Hippocampal formation (tissue), 2 donors: ENCODE data around the gene IRF2BP1.
"Not testable (repeated sequence)": the region's sequence is repeated elsewhere in the genome, so short reads cannot be mapped to it uniquely, and the experiment has no call there.

ENCODE experiments used
- DNase-seq, 2 donors: peaks; one replicate each; lab custom pipeline; 2025; lab: John Stamatoyannopoulos, UW

IRF2BP1 gene

DNA sequence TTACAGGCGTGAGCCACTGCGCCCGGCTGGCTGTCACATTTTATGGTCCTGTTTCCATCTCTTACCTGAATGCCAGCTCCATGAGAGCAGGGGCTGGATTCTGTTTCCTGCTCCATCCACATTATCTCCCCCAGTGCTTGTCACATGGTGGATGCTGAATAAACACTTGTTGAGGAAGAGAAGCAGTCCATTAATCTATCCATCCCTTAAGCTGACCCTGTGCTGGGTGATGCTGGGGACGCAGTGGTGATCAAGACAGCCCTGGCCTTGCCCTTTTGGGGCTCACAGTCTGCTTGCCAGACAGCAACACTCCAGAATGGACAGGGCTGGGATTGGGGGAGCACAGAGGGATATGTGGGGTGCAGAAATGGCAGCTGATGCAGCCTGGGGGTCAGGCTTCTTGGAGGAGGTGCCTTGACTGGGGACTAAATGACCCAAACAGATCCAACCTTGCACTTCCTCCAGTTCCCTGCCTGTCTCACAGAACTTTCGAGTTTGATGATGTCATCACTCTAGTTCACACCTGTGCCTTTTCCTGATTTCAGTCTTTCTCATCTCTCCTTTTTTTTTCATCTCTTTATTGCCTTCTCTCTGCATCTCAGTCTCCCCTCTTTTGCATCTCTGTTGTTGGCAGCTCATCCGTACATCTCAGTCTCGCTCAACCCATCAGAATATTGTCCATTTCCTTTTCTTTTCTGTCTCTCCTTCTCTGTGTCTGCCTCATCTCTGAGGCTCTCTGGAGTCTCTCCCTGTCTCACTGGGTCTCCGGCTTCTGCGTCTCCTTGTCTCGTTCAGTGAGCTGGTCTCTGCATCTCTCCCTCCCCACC is 4.6 kb downstream of the IRF2BP1 start:
- DNase-seq, result no peak

- no peak for DNase-seq
Observed at GRCh38 chr19:45879971-45880370, 6.0 kb downstream of the IRF2BP1 start.

GRCh38 chr19:45879055-45879454 is 6.9 kb downstream of the IRF2BP1 start:
- no peak for DNase-seq

DNA sequence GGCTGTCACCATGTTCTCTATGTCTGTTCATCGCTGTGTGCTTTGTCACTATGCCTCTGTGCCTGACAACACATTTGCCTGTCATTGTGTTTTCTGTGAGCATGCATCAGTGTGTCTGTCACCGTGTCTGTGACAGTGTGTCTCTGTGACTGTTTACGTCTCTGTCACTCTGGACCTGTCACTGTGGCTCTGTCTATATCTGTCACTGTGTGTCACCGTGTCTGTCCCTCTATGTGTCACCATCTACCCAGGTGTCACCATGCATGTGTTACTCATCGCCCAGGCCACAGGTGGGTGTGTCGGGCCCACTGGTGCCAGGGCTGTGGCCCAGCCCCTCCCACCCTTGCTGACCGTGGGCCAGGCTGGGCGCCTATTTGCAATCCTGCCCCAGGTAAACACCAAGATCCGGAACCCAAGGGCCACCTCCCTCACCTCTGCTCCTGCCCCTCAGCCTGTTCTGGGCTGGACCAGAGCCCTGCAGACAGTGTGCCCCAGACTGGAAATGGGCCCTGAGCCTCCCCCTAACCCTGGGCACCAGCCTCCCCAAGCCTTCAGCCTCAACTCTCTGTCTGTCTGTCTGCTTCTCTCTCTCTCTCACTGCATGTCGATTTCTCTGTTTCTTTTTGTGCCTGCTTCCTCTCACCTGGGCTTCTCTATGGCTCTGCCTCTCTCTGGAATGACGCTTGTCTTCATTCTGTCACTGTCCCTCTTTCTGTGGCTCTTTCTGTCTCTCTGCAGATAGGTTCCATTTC is 7.7 kb downstream of the IRF2BP1 start:
- no peak for DNase-seq

DNA sequence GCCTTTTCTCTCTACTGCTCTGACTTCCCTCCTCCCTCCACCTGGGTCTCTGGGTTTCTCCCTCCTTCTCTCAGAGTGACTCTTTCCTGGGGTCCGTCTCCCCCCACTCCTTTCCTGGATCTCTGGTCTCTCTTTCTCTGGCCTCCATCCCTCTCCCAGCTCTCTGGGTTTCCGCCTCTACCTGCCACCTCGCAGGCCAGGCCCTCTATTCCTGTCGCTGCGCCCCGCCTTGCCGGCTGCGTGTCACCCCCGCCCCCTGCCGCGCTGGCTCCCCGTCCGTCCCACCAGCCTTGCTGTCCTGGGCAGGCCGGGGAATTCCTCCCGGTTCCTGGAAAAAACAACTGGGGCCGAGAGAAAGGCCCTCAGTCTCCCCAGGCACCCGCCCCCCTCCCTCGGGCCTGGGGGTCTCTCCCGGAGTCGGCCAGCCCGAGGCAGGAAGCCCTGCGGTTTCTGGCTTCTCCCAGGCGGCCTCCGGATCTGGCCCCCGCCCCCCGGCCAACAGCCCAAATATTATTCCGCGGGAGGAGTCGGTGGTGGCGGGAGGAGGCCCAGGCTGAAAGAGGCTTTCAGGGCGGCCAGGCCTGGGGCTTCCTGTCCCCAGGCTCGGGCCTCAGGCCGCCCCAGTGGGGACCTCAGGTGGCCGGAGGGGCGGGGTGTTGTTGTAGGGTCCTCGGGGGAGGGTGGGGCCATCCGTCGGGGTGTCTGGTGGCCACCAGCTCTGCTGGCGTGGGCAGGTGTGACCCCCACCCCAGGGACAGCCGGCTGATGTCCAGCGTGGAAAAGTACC is 9.3 kb downstream of the IRF2BP1 start:
- DNase-seq, result no peak

DNA sequence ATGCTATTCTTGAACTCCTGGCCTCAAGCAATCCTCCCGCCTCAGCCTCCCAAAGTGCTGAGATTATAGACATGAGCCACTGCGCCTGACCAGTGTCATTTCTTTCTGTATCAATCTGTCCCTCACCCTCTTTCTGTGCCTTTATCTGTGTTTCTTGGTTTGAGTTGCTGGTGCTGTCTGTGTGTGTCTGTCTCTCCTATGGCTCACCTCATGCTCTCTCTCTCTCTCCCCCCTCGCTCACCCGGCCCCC is 9.9 kb downstream of the IRF2BP1 start:
- DNase-seq, result no peak

DNA sequence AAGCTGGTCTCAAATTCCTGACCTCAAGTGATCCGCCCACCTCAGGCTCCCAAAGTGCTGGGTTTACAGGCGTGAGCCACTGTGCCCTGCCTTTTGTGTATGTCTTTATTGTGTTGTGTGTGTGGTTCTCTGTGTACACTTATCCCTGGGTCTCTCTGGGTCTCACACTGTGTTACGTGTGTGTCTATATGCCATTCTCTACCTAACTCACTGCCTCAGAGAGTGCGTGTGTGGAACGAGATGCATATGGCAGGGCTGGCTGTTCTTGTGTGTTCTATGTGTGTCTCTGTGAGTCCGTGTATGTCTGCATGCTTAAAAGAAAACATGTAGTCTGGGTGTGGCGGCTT is 11.3 kb downstream of the IRF2BP1 start:
- DNase-seq, result no peak

GRCh38 chr19:45873219-45873772 is 12.6 kb downstream of the IRF2BP1 start:
- DNase-seq, result no peak

GRCh38 chr19:45872095-45872919 is 13.6 kb downstream of the IRF2BP1 start:
- no peak for DNase-seq

- no peak for DNase-seq
Observed at GRCh38 chr19:45870798-45871197, 15.1 kb downstream of the IRF2BP1 start.

DNA sequence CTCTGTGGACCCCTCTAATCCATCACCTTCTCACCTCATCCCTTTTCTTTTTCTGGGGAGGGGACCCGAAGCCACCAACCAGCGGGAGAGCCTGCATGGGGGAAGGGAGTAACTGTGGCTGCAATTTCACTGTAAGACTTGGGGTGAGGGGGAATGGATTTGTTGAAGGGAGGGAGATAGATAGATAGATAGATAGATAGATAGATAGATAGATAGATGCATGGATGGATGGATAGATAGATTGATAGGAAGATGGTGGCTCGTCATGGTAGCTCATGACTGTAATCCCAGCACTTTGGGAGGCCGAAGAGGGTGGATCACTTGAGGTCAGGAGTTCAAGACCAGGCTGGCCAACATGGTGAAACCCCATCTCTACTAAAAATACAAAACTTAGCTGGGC is 18.7 kb downstream of the IRF2BP1 start:
- not testable (repeated sequence) for DNase-seq

DNA sequence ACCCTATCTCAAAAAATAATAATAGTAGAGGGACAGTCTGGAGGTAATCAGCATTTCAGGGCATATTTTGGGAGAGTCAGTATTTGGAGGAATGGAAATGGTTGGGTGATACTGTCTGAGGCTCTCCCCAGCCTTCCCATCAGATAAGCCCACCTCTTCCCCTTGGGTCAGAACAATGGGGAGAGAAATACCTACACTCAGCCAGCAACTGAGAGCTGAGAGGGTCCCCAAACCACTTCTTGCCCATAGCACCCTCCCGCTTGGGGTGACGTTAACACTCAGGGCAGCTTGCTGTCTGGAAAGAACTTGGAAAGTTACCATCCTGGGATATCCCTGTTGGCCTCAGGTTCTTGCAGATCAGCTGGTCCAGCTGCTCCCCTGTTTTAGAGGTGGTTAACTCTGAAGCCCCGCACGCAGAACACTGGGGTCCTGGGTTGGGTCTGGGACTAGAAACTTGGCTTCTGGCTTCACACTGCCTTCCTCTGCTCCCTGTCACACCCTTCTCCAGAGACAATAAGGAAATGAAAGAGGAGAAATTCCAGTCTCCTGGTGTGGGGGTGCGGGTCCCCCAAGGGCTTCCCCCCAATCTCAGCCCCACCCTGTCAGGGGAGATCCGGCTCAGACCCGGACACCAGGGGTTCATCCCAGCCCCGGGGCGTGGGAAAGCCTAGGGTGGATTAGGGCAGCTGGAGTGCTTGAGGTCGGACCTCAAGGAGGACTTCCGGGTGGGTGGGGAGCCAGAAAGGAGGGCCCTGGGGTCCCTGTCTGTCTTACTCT is 19.4 kb downstream of the IRF2BP1 start:
- DNase-seq, result no peak

DNA sequence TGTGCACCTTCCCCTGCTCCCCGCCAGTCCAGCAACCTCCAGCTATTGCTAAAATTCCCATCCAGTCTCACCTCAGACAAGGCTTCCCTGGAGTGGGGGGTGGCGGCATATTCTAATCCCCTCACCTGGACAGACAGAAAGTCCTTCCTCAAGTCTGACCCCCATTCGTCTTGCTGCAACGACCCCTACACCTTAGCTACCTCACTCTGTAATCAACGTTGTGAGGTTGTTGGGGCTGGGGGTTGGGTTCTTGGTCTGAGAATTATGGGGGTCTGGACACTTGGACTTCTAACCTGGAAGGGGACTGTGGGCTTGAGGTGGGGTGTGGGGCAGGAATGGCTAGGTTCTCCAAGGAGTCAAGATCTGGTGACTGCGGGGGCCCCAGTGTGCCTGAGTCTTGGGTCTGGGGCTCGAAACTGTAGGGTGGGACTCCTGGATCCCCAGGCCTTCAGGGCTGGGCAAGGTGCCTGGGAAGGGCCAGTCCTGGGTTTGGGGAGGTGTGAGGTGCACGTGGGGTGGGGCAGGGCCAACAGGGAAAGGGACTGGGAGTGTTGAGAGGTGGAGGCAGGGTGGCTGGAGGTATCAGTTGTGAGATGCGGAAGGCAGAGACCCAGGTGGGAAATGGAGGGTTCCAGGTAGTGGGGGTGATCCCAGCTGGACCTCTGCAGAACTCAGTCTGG is 20.5 kb downstream of the IRF2BP1 start:
- no peak for DNase-seq

DNA sequence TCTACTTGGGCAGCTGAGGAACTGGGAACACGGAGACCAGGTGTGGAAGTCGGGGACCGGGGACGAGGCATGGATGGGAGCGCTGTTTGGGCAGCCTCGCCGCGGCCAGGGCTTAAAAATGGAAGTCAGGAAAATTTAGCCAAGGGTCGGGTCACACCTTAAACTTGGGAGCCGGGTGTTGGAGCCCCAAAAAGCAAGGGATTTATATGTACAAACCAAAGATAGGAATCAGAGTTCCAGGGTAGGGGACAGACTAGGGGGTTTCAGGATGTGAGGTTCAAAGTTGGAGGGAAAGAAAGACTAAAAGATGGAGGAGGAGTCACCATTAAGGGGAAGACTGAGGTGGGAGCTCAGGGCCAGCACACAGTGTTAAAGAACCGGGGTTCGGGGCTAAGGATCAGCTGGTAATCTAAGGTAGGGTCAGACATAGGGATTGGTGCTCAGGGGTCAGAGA is 21.3 kb downstream of the IRF2BP1 start:
- no peak for DNase-seq

DNA sequence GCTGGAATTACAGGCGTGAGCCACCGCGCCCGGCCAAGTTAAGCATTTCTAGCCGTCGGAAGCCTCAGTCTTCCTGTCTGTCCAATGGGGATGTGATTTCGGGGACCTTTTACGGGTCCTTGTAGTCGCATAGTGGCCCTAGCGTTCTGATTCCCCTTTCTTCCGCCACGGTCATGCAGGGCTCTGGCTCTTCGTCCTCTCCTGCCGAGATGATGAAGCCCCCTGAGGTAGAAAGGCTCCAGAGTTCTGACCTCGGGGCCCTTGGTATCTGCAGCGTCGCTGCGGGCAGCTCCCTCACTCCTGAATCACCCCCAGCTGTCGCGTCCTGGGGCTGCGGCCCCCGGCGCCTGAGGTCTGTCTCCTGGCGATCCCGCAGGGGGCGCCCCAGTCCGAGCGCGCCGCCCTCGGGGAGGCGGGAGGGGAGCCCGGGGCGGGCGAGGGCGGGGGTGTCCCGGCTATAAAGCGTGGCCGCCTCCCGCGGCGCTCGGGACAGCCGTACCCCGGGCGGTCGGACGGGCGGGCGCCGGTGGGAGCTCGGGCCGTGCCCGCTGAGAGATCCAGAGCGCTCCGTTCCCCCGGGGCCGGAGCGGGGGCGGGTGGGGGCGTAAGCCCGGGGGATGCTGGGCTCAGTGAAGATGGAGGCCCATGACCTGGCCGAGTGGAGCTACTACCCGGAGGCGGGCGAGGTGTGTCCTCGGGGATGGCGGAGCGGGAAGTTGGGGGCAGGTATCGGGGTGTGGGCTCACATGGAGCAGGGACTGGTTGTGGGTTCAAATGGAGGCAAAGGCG is 21.9 kb downstream of the IRF2BP1 start, which contains the start of gene FOXA3:
Gene FOXA3, plus strand, starts transcription at position 487 of the 789 bp plus-strand sequence. Its CDS starts 131 bp downstream, at position 618.
- peak in 1 of 2 donors; percentile 5 for DNase-seq

- no peak for DNase-seq
Observed at GRCh38 chr19:45863335-45863839, 22.6 kb downstream of the IRF2BP1 start.

DNA sequence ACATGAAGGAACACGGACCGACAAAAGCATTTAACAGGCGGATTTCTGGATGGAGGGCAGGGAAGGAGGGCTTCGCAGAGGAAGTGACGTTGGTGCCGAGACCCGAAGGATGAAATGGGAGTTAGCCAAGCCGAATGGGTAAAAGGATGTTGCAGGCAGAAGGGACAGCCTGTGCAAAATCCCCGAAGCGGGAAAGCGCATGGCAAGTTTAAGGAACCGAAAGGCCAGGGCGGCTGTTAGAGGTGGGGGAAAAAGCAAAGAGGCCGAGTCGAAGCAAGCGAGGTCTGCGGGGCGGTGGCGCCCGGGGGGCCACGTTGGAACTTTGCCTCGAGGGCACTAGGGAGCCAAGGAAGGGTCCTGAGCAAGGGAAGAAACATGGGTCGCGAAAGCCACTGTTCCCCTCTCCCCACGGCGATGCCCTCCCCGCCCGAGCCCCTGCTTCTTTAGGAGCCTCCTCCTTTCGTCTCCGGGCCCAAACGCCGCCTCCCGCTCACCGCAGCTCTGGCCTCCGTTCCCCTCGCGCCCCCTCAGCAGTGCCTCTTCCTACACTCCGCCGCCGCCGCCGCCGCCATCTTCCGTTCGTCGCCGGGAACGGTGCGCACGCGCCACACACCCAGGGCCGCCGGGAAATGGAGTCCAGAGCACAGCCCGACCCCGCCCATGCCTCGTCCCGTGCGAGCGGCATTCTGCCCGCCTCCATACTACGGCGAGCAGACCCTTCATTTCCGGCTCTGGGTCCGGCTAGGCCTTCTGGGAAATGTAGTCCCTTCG is 23.2 kb downstream of the IRF2BP1 start, which contains the start of gene SYMPK:
Gene SYMPK, minus strand, starts transcription at position 584 of the 771 bp plus-strand sequence. CDS start 8,652 bp downstream, outside the sequence.
- DNase-seq, result peak; percentile 98

DNA sequence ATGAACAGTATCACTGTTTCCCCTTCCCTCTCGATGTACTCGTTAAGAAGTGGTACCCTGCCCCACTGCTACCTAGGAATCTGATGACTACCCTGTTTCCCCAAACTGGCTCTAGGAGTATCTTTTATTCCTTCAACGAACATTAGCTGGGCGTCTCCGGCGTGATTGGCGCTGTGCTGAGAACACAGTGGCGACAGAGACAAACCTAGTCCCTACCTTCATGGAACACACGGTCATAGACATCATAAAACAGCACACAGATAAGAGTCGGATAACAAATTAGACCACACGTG is 23.7 kb downstream of the IRF2BP1 start:
- no peak for DNase-seq
